GM18858 (cell line): ENCODE measurements around the gene SLC35A5.
"Not testable (repeated sequence)": the region's sequence is repeated elsewhere in the genome, so short reads cannot be mapped to it uniquely, and the experiment has no call there.

ENCODE experiments used
- ATAC-seq: cut with Tn5 transposase; IDR thresholded peaks from one replicate; pipeline ENCODE4 v1.9.1; 2021; ENCODE audit not compliant: unreplicated experiment

SLC35A5 gene

DNA sequence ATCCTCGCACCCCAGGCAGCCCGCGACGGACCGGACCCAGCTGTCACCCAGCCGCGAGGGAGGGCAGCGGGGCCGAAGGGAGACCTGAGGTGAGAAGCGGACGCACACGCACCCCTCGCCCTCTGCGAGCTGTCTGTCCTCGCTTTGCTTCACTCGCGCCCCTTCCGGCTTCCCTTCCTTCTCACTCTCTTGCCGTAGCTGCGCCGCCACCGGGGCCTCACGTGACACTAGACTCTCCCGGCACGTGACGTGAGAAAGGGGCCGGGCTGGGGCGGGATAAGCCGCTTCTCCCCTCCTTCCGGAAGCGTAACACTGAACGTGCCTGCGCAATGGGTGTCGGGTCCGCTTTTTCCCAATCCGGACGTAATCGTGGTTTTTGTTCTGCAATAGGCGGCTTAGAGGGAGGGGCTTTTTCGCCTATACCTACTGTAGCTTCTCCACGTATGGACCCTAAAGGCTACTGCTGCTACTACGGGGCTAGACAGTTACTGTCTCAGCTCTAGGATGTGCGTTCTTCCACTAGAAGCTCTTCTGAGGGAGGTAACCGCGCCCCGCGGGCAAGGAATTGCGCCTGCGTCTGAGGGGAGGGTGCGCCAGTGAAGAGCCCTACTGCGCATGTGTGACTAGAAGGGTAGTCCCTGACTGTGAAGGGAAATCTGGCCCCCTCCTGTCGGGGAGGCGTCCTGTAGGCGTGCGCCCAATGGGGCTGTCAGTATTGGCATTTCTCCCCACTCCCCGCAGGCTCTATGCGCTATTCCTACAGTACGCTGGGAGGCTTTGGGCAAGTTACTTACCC, at the start of gene SLC35A5, which contains the start of gene ATG3:
TSS of gene SLC35A5 (plus strand) at position 312 of the 796 bp plus-strand sequence. CDS start 1,359 bp downstream, outside the sequence.
TSS of gene ATG3 (minus strand) at position 229 of the 796 bp plus-strand sequence. CDS start 434 bp downstream, outside the sequence.
- ATAC-seq: peak; percentile 72

- no peak for ATAC-seq
Measured at GRCh38 chr3:112512320-112512719, 49.5 kb upstream of the SLC35A5 start.

DNA sequence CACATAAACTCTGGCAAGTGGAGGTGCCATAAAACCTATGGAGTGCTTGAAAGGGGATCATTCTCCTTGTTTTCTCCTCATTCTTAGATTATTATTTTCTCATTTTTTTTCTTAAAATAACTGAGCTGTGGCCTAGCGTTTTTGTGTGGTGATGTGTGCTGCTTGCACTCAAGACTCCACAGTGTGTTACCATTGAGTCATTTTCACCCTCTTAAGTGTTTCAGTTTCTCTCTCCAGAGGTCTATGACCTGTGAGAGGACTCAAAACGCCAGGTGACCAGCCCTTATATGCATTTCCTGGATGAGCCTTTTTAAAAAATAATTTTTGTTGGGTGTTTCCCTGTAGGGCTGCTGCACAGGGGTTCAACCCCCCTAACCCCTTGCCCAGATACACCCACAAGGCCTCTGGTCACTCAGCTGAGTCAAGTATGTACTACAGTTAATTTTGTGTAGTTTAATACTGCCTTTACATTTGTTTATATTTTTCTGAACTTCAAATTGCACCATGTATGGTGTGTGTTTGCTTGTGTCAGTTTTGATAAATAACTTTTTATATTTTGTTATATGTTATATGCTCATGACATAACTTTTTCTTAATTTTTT, 47.2 kb upstream of the SLC35A5 start:
- peak; percentile 99 for ATAC-seq

- not testable (repeated sequence) for ATAC-seq
Measured at GRCh38 chr3:112518970-112519369, 42.9 kb upstream of the SLC35A5 start.

GRCh38 chr3:112519424-112520001, 42.3 kb upstream of the SLC35A5 start:
- ATAC-seq: no peak

DNA sequence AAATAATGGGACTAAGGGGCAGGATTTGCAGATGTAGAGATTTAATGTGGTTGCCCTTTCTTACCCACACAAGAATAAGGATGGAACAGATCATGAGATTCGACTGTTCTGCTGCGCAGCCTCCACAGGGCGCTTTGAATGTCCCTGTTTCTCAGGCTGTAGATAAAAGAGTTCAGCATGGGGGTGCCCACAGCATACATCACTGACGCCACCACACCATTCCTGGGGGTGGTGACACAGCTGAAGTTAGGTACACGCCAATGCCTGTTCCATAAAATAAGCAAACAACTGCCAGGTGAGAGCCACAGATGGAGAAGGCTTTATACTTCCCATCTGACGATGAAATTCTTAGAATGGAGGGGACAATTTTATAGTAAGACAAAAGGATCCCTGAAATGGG, 37.7 kb upstream of the SLC35A5 start:
- not testable (repeated sequence) for ATAC-seq

- ATAC-seq: no peak
Measured at GRCh38 chr3:112530573-112530972, 31.3 kb upstream of the SLC35A5 start.

- no peak for ATAC-seq
Measured at GRCh38 chr3:112531358-112531781, 30.5 kb upstream of the SLC35A5 start.

DNA sequence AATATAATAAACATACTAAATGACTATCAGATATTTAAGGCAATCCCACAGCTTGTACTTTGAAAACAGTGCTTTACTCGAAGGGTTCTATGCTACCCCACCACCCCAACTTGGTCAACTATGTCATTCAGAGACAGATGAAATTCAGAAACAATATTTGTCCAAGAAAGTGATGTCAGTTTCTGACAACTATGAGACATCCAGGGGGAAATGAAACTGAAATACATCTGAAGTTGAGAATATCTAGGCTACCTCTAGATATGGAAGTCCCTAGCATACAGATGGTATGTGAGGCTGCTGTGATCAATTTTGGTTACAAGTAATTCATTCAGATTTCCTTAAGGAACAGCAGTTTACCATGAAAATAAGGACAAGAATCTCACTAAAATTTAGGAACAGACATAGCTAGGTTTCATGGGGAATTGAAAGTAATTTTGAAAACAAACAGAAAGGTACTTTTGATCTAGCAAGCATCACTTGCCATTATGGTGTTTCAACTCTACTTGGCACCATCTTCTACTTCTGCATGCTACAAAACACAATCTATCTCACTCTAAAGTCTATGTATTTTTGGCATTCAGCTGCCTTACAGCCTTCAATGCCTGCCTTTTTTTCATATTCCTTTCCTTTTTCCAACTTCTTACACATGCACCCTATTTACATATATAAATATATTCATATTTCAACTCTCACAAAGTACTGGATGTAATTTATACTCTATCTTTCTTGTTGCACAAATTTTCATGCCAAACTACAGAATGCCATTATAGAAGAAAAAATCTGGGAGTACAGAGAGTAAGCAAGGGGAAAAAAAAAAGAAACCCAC, 21.8 kb upstream of the SLC35A5 start:
- ATAC-seq: peak; percentile 92

DNA sequence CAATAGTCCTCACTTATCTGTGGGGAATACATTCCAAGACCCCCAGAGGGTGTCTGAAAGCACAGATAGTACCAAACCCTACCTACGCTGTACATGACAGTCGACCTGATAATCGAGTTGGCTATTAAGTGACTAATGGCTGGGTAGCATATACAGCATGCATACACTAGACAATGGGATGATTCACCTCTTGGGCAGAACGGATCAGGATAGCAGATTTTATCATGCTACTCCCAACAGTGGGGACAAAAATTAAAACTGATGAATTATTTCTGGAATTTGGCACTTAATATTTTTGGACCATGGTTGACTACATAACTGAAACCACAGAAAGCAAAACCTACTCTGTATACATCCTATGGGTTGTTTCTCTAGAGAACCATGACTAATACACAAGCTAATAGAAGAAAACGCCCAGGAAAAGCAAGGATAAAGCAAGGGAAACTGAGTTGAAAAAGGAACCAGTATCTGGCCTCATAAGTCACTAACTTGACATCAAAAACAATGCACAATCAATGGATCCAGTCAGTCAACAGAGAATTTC, 15.6 kb upstream of the SLC35A5 start:
- no peak for ATAC-seq

GRCh38 chr3:112550859-112551258, 11.0 kb upstream of the SLC35A5 start:
- ATAC-seq: no peak

- ATAC-seq: no peak
Measured at GRCh38 chr3:112555535-112556170, 6.2 kb upstream of the SLC35A5 start.

DNA sequence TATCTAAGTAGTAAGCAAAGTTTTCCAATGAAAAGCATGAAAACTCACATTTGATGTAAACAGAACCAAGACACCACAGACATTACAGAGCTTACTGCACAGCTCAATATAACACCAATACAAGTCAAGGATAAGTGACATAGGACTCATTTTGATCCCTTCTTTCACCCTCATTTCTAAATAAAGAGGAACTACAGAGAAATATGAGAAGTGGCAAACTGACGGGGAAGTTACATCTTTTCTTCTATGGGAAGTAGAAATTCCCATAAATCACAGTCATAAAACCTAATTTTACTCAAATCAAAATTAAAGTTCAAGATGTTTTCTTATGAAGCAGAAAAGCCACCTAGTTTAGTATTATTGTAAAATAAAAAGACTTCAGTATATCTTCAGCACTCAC, 3.9 kb upstream of the SLC35A5 start:
- no peak for ATAC-seq

DNA sequence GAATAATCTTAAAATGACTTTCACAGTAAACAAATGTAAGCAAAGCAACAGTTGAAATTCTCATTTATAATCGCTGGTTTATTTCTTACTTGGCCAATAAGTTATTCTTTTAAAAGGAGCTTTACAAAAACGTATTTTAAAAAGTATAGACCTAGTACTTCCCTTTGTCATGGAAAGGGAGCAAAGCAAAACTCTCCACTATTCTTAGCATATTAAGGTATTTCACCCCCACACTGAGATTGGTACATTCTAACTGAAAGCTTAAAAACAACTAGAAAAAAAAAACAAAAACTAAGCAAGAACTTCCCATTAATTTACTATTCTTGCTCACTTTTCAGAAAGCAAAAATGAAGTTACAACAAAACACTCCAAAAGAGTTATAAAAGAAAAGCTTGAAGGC, 1.5 kb upstream of the SLC35A5 start:
- ATAC-seq: no peak

GRCh38 chr3:112560721-112561483, 943 bp upstream of the SLC35A5 start:
- peak; percentile 3 for ATAC-seq

- peak; percentile 18 for ATAC-seq
Measured at GRCh38 chr3:112561484-112561733, 436 bp upstream of the SLC35A5 start.

DNA sequence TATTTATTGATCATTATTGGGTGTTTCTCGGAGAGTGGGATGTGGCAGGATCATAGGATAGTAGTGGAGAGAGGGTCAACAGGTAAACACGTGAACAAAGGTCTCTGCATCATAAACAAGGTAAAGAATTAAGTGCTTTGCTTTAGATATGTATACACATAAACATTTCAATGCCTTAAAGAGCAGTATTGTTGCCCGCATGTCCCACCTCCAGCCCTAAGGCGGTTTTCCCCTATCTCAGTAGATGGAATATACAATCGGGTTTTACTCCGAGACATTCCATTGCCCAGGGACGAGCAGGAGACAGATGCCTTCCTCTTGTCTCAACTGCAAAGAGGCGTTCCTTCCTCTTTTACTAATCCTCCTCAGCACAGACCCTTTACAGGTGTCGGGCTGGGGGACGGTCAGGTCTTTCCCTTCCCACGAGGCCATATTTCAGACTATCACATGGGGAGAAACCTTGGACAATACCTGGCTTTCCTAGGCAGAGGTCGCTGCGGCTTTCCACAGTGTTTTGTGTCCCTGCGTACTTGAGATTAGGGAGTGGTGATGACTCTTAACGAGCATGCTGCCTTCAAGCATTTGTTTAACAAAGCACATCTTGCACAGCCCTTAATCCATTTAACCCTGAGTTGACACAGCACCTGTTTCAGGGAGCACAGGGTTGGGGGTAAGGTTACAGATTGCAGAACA, 2.5 kb downstream of the SLC35A5 start:
- not testable (repeated sequence) for ATAC-seq

- no peak for ATAC-seq
Measured at GRCh38 chr3:112564940-112565305, 3.1 kb downstream of the SLC35A5 start.

DNA sequence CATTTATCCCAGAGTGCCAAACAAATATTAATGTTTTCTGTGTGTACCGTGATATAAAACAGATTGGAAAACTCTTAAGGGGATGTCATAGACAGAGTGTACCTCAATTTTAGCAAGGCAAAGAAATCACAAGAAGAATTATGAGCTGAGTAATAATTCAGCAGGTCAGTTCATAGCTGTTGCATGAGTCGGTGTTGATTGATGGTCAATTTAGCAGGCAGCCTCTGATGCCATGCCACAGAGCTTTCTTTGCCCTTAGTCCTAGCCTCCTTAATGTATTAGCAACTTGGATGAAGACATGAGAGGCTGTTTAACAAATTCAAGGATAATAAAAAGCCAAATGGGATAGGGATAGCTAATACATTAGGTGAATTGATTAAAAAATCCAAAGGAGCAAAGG, 6.8 kb downstream of the SLC35A5 start:
- no peak for ATAC-seq
